Measurements from ENCODE around the gene TMEM248. TPM values are rescaled to one million over a fixed set of nuclear protein-coding genes. Genes with fewer than 3 reads are reported as not detected.

The TMEM248 gene
- total RNA-seq, 1 experiment from 2014 or later = 61.1 TPM

DNA sequence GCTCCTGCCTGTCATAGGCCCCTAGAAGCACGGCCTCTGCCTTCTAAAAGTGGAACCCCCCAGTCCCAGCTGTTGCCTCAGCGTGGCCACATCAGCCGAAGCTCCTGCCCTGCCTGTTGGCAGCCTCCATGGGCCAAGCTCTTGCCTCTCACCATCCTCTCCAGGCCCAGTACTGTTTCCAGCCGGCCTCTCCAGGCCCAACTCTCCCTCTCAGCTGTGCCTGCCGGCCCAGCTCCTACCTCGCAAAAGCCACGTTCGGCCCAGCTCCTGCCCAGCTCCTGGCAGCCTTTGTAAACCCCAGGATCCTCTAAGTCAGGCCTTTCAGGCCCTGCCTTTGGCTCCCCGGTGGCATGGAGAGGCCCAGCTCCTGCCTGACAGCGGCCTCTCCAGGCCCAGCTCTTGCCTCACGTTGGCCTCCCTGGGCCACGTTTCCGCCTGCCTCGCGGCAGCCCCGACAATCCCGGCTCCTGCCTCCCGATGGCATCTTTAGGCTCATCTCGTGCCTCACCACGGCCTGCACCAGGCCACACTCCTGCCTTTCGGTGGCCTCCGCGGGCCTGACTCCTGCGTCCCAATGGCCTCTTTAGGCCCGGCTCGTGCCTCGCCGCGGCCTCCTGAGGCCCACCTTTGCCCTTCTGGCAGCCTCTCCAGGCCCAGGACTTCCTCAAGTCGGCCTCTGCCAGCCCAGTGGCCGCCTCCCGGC is 17.5 kb upstream of the TMEM248 start:
- Histone ChIP-seq H3K36me3 (ENCODE audit: low read depth, low read length) (no peaks in the 10 kb centered on the region), H3K9ac (ENCODE audit: low read length) (no peak overlapping the region), H3K4me3 (ENCODE audit: low read length) (no peak overlapping the region), H3K4me2 (ENCODE audit: low read length) (no peak overlapping the region), H3K27ac (ENCODE audit: low read length) (no peak overlapping the region), H3K9me2 (replicated peaks; ENCODE audit: low read length) (no peaks in the 10 kb centered on the region), H3K79me2 (ENCODE audit: low read length) (no peaks in the 10 kb centered on the region), H3K4me1 (ENCODE audit: insufficient read depth, low read length) (no peaks in the 10 kb centered on the region), H3F3A (ENCODE audit: low read length, unreplicated experiment) (no peaks in the 10 kb centered on the region), H4K20me1 (ENCODE audit: low read length) (no peaks in the 10 kb centered on the region), H3K9me3 (ENCODE audit: low read length) (no peaks in the 10 kb centered on the region), H3K27me3 (ENCODE audit: low read length) (no peaks in the 10 kb centered on the region), H2AFZ (ENCODE audit: low read length) (no peak overlapping the region)
- intact Hi-C loops (cut with micrococcal nuclease) = no loop called here
- DNase-seq = no peak
- ChIA-PET CTCF (no interaction called here), POLR2A (ENCODE audit: unreplicated experiment) (no interaction called here)
- no peak for TF ChIP-seq EZH2 (IDR thresholded peaks at IDR 0.05; ENCODE audit: low read length, unreplicated experiment)
- TF ChIP-seq CTCF (conservative IDR thresholded peaks at IDR 0.05; ENCODE audit: low read depth, low read length) = no peak
- TF ChIP-seq EZH2phosphoT487 (IDR thresholded peaks at IDR 0.05; ENCODE audit: borderline replicate concordance, low read length) = no peak
- no peak for ATAC-seq
- no TSS peak for BruUV-seq (replicated peaks)

GRCh38 chr7:66904063-66904593 is 16.9 kb upstream of the TMEM248 start:
- Histone ChIP-seq H3K9me2 (replicated peaks; ENCODE audit: low read length) (no peaks in the 10 kb centered on the region), H3K9ac (ENCODE audit: low read length) (no peak overlapping the region), H3K4me2 (ENCODE audit: low read length) (no peak overlapping the region), H4K20me1 (ENCODE audit: low read length) (no peaks in the 10 kb centered on the region), H3K4me1 (ENCODE audit: insufficient read depth, low read length) (no peaks in the 10 kb centered on the region), H3K36me3 (ENCODE audit: low read depth, low read length) (no peaks in the 10 kb centered on the region), H3K27me3 (ENCODE audit: low read length) (no peaks in the 10 kb centered on the region), H3K27ac (ENCODE audit: low read length) (no peak overlapping the region), H3K4me3 (ENCODE audit: low read length) (no peak overlapping the region), H3F3A (ENCODE audit: low read length, unreplicated experiment) (no peaks in the 10 kb centered on the region), H2AFZ (ENCODE audit: low read length) (no peak overlapping the region), H3K79me2 (ENCODE audit: low read length) (no peaks in the 10 kb centered on the region), H3K9me3 (ENCODE audit: low read length) (no peaks in the 10 kb centered on the region)
- no peak for DNase-seq
- ChIA-PET CTCF (interaction anchor here (1.0 kb wide), 1 partner anchor 10 kb away, joined by 3 read pairs; no protein-coding TSS in a partner anchor), POLR2A (ENCODE audit: unreplicated experiment) (no interaction called here)
- intact Hi-C loops (cut with micrococcal nuclease) = no loop called here
- no peak for ATAC-seq
- BruUV-seq (replicated peaks) = no TSS peak
- no peak for TF ChIP-seq EZH2 (IDR thresholded peaks at IDR 0.05; ENCODE audit: low read length, unreplicated experiment)
- TF ChIP-seq CTCF (conservative IDR thresholded peaks at IDR 0.05; ENCODE audit: low read depth, low read length) = no peak
- no peak for TF ChIP-seq EZH2phosphoT487 (IDR thresholded peaks at IDR 0.05; ENCODE audit: borderline replicate concordance, low read length)

DNA sequence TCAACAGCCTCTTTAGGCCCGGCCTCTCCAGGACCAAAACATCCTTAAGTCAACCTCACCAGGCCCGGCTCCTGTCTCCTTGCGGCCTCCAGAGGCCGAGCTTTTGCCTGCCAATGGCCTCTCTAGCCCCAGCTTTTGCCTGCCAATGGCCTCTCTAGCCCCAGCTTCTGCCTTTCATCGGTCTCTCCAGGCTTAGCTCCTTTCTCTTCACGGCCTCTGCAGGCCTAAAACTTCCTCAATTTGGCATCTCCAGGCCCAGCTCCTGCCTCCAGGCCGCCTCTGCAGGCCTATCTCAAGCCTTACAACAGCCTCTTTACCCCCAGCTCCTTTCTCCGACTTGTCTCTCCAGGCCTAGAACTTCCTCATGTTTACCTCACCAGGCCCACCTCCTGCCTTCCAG is 15.7 kb upstream of the TMEM248 start:
- H2AFZ ChIP-seq (ENCODE audit: low read length) = no peak overlapping the region
- ChIA-PET POLR2A (ENCODE audit: unreplicated experiment) (interaction anchor here (0.6 to 0.9 kb wide), 2 partner anchors 58 to 228 kb away, joined by 4 read pairs; no protein-coding TSS in a partner anchor), CTCF (interaction anchor here (1.0 kb wide), 1 partner anchor 9 kb away, joined by 3 read pairs; no protein-coding TSS in a partner anchor)
- intact Hi-C loops (cut with micrococcal nuclease) = no loop called here
- H3K4me1 ChIP-seq (ENCODE audit: insufficient read depth, low read length) = no peaks in the 10 kb centered on the region
- no peaks in the 10 kb centered on the region for H3F3A ChIP-seq (ENCODE audit: low read length, unreplicated experiment)
- H3K27me3 ChIP-seq (ENCODE audit: low read length) = no peaks in the 10 kb centered on the region
- DNase-seq (no peak), ATAC-seq (no peak)
- H4K20me1 ChIP-seq (ENCODE audit: low read length) = no peaks in the 10 kb centered on the region
- no peaks in the 10 kb centered on the region for H3K79me2 ChIP-seq (ENCODE audit: low read length)
- H3K36me3 ChIP-seq (ENCODE audit: low read depth, low read length) = no peaks in the 10 kb centered on the region
- no peak overlapping the region for H3K4me2 ChIP-seq (ENCODE audit: low read length)
- no peak overlapping the region for H3K4me3 ChIP-seq (ENCODE audit: low read length)
- TF ChIP-seq EZH2phosphoT487 (IDR thresholded peaks at IDR 0.05; ENCODE audit: borderline replicate concordance, low read length) = no peak
- no peak for TF ChIP-seq CTCF (conservative IDR thresholded peaks at IDR 0.05; ENCODE audit: low read depth, low read length)
- no peak for TF ChIP-seq EZH2 (IDR thresholded peaks at IDR 0.05; ENCODE audit: low read length, unreplicated experiment)
- H3K9me2 ChIP-seq (replicated peaks; ENCODE audit: low read length) = no peaks in the 10 kb centered on the region
- no peak overlapping the region for H3K27ac ChIP-seq (ENCODE audit: low read length)
- H3K9me3 ChIP-seq (ENCODE audit: low read length) = no peaks in the 10 kb centered on the region
- no TSS peak for BruUV-seq (replicated peaks)
- no peak overlapping the region for H3K9ac ChIP-seq (ENCODE audit: low read length)
